IMR-90 (cell line): Measurements from ENCODE around the gene PPL. TPM values are rescaled to one million over a fixed set of nuclear protein-coding genes. Genes with fewer than 3 reads are reported as not detected.

Experiments used
- ATAC-seq: fragments of 200-7000 bp; cut with Tn5 transposase; 2 replicates; pipeline ENCODE4 v1.9.1; 2020; ENCODE audit warnings: low read depth, mild to moderate bottlenecking, moderate library complexity
- BruUV-seq: library from RNA; stranded (reverse); fragments of 400-500 nt; replicated peaks from 2 replicates; lab custom pipeline; 2021; lab: Mats Ljungman, UMichigan
- CTCF ChIA-PET: fragments of 300-600 bp; formaldehyde crosslinking; extraction: SDS; loops from one replicate; lab custom pipeline; 2021; ENCODE audit warnings: antibody characterized with exemption; lab: Yijun Ruan, JAX
- POLR2A ChIA-PET: fragments of 300-600 bp; sonication (Branson Sonifier 250); formaldehyde crosslinking; loops from one replicate; lab custom pipeline; 2022; ENCODE audit warnings: antibody characterized with exemption; ENCODE audit not compliant: unreplicated experiment; lab: Charles Lee
- DNase-seq: peaks from one replicate; pipeline ENCODE4 v3.0.0; 2013
- H2AFZ ChIP-seq: replicated peaks from 2 replicates; pipeline ENCODE3; 2013; ENCODE audit warnings: low read length, mild to moderate bottlenecking; ENCODE audit not compliant: poor library complexity
- H2AK5ac ChIP-seq: 2 replicates; pipeline ENCODE4 v1.6.1; 2013; ENCODE audit warnings: low read depth, low read length, inconsistent platforms
- H2AK9ac ChIP-seq: replicated peaks from 2 replicates; pipeline ENCODE3; 2013; ENCODE audit warnings: mild to moderate bottlenecking, low read depth, low read length, moderate library complexity; ENCODE audit not compliant: poor library complexity
- H2BK120ac ChIP-seq: 2 replicates; pipeline ENCODE4 v1.6.1; 2013; ENCODE audit warnings: low read depth, low read length, inconsistent platforms
- H2BK15ac ChIP-seq: 3 replicates; pipeline ENCODE4 v1.6.1; 2013; ENCODE audit warnings: low read depth, low read length, inconsistent platforms
- H2BK20ac ChIP-seq: 2 replicates; pipeline ENCODE4 v1.6.1; 2013; ENCODE audit warnings: low read depth, mild to moderate bottlenecking, inconsistent platforms, low read length, moderate library complexity
- H2BK5ac ChIP-seq: 2 replicates; pipeline ENCODE4 v1.6.1; 2013; ENCODE audit warnings: mild to moderate bottlenecking, low read depth, low read length, inconsistent platforms; ENCODE audit not compliant: poor library complexity, severe bottlenecking
- H3K14ac ChIP-seq: replicated peaks from 2 replicates; pipeline ENCODE4 v1.6.1; 2013; ENCODE audit warnings: low read depth, low read length, inconsistent platforms
- H3K18ac ChIP-seq: 2 replicates; pipeline ENCODE4 v1.6.1; 2013; ENCODE audit warnings: low read depth, low read length, control low read depth
- H3K23ac ChIP-seq: 2 replicates; pipeline ENCODE4 v1.6.1; 2013; ENCODE audit warnings: low read depth, low read length, inconsistent platforms
- H3K27ac ChIP-seq: 2 replicates; pipeline ENCODE4 v1.5.1; 2013; ENCODE audit warnings: mild to moderate bottlenecking, control low read depth, low read length; ENCODE audit not compliant: insufficient read depth
- H3K27me3 ChIP-seq: 2 replicates; pipeline ENCODE4 v1.6.1; 2013; ENCODE audit warnings: low read length; ENCODE audit not compliant: control insufficient read depth, insufficient read depth
- H3K36me3 ChIP-seq: 2 replicates; pipeline ENCODE4 v1.6.1; 2013; ENCODE audit warnings: low read length, mixed read lengths; ENCODE audit not compliant: control insufficient read depth, insufficient read depth
- H3K4ac ChIP-seq: 2 replicates; pipeline ENCODE4 v1.6.1; 2013; ENCODE audit warnings: low read depth, low read length, inconsistent platforms
- H3K4me1 ChIP-seq: 2 replicates; pipeline ENCODE4 v1.6.1; 2013; ENCODE audit warnings: low read length, mixed read lengths; ENCODE audit not compliant: control insufficient read depth, insufficient read depth
- H3K4me2 ChIP-seq: 2 replicates; pipeline ENCODE4 v1.6.1; 2013; ENCODE audit warnings: low read depth, mild to moderate bottlenecking, control low read depth, low read length, moderate library complexity
- H3K4me3 ChIP-seq: 2 replicates; pipeline ENCODE4 v1.5.1; 2013; ENCODE audit warnings: low read depth, mild to moderate bottlenecking, control low read depth, low read length, moderate library complexity; ENCODE audit not compliant: insufficient read depth
- H3K56ac ChIP-seq: 2 replicates; pipeline ENCODE4 v1.6.1; 2013; ENCODE audit warnings: low read length, inconsistent platforms; ENCODE audit not compliant: insufficient read depth; ENCODE audit errors: extremely low read depth
- H3K79me1 ChIP-seq, 2 experiments: 2 replicates each; pipeline ENCODE4 v1.6.1; 2013; ENCODE audit warnings: low read length in 2 of 2, inconsistent platforms in 1 of 2, low read depth in 1 of 2
- H3K9ac ChIP-seq: 2 replicates; pipeline ENCODE4 v1.6.1; 2013; ENCODE audit warnings: low read depth, low read length, control low read depth
- H3K9me1 ChIP-seq: 2 replicates; pipeline ENCODE4 v1.6.1; 2013; ENCODE audit warnings: low read length, inconsistent platforms; ENCODE audit not compliant: insufficient read depth
- H3K9me3 ChIP-seq: 2 replicates; pipeline ENCODE4 v1.6.1; 2013; ENCODE audit warnings: low read length; ENCODE audit not compliant: control insufficient read depth, insufficient read depth
- H4K20me1 ChIP-seq: 2 replicates; pipeline ENCODE4 v1.6.1; 2013; ENCODE audit warnings: low read length, inconsistent platforms; ENCODE audit not compliant: insufficient read depth
- H4K5ac ChIP-seq: 2 replicates; pipeline ENCODE4 v1.6.1; 2013; ENCODE audit warnings: mild to moderate bottlenecking, low read depth, low read length, control low read depth
- H4K8ac ChIP-seq, 2 experiments: 2 replicates each; pipeline ENCODE4 v1.6.1; 2013; ENCODE audit warnings: low read depth in 2 of 2, low read length in 2 of 2, control low read depth in 1 of 2, inconsistent platforms in 1 of 2
- H4K91ac ChIP-seq: 2 replicates; pipeline ENCODE4 v1.6.1; 2013; ENCODE audit warnings: low read depth, low read length, inconsistent platforms; ENCODE audit not compliant: insufficient read depth
- MAZ ChIP-seq: IDR thresholded peaks from 2 replicates; pipeline ENCODE4 v1.6.1; 2012; ENCODE audit warnings: low read depth, mild to moderate bottlenecking, low read length, improper control_type of control experiment, moderate library complexity, borderline replicate concordance
- WGBS, 2 experiments: methylation state at CpG; one replicate each; pipeline versions ENCODE4 v1.1.5 to v1.1.7; 2013; ENCODE audit warnings: missing lambda C conversion rate in 2 of 2; ENCODE audit not compliant: insufficient read length in 1 of 2; ENCODE audit errors: extremely low coverage in 2 of 2; 5-methylcytosine and 5-hydroxymethylcytosine counted together
- dilution Hi-C: fragments of 300-500 bp; cut with HindIII; formaldehyde crosslinking; loops from one replicate; pipeline ENCODE4 v1.14.3; 2018; ENCODE audit warnings: low sequenced_read_pairs; ENCODE audit not compliant: unreplicated experiment
- in situ Hi-C: fragments of 300-500 bp; cut with MboI; formaldehyde crosslinking; loops from 3 replicates; pipeline ENCODE4 v1.14.3; 2019; ENCODE audit warnings: low sequenced_read_pairs, inconsistent platforms, mixed read lengths
- intact Hi-C: fragments of 100-400 bp; cut with micrococcal nuclease; formaldehyde crosslinking; loops from 2 replicates; pipeline ENCODE4 v1.10.0; 2022
- polyA plus RNA-seq, 3 experiments: library from polyadenylated mRNA; depleted of rRNA; stranded (reverse); fragments of >200 nt; gene quantifications; 2 replicates each; pipeline ENCODE4 v1.2.3, GENCODE V29; 2012; ENCODE audit warnings: low replicate concordance in 1 of 3
- total RNA-seq: library from RNA; depleted of rRNA; stranded (reverse); fragments of >200 nt; gene quantifications from 2 replicates; pipeline ENCODE4 v1.2.3, GENCODE V29; 2012

The PPL gene
- total and polyA plus RNA-seq, 2 of the 4 experiments (the other 2 are of a cell fraction): 0.34 to 0.36 TPM

DNA sequence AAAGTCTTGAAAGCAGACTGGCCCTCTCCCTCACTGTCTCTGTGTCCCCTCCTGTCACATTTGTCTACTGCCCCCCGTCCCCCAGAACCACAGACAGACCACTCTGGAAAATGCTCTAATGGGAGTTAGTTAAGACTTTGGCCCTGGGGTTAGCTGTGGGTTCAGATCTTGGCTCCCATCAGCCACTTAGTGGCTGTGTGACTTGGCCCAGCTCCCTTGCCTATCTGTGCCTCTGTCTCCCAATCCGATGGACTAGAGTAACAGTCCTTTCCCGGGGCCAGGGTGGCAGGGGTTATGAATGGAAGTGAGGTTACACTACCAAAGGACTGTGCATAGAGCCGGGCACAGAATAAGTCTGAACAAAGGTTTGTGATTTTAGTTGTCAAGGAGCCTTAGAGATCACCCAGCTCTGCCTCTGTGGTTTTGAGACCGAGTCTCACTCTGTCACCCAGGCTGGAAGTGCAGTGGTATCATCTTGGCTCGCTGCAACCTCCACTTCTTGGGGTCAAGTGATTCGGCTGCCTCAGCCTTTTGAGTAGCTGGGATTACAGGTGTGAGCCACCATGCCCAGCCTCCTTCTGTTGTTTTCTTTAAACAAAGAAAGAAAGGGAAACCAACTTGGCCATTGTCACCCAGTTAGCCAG lies 23.7 kb downstream of the PPL start:
- H3K9ac ChIP-seq: no peak overlapping the region
- no peak overlapping the region for H2BK5ac ChIP-seq
- POLR2A ChIA-PET: no interaction called here
- H3K4me1 ChIP-seq: peaks cover 12% of the 10 kb centered on the region
- no peak overlapping the region for H4K5ac ChIP-seq
- in situ Hi-C loops: no loop called here
- no peaks in the 10 kb centered on the region for H3K9me1 ChIP-seq
- no peak overlapping the region for H3K4me3 ChIP-seq
- no peaks in the 10 kb centered on the region for H3K36me3 ChIP-seq
- no peak overlapping the region for H3K14ac ChIP-seq
- no TSS peak for BruUV-seq
- H2BK15ac ChIP-seq: no peak overlapping the region
- 0 out of 2 replicates have a peak, but pooled peaks cover 4% of the 10 kb centered on the region for H4K20me1 ChIP-seq
- H4K8ac ChIP-seq: no peak overlapping the region
- no peak overlapping the region for H3K23ac ChIP-seq
- H3K27me3 ChIP-seq: peaks cover 5% of the 10 kb centered on the region; the same call in 1 of the 2 replicates
- intact Hi-C loops: no loop called here
- no peaks in the 10 kb centered on the region for H3K9me3 ChIP-seq
- no peak overlapping the region for H2BK120ac ChIP-seq
- peak overlapping the region; percentile 67 for H2AK9ac ChIP-seq
- WGBS, 2 experiments: no CpG with 5 or more reads among the region's 7 CpGs
- no peak overlapping the region for H3K4me2 ChIP-seq
- H2AFZ ChIP-seq: no peak overlapping the region
- ATAC-seq (no peak), DNase-seq (no peak)
- TF ChIP-seq MAZ: no peak
- no peak overlapping the region for H3K18ac ChIP-seq
- CTCF ChIA-PET: no interaction called here
- H2BK20ac ChIP-seq: no peak overlapping the region
- H3K27ac ChIP-seq: no peak overlapping the region
- 0 out of 2 replicates have a peak overlapping the region, but pooled peaks have one; percentile 2 for H3K4ac ChIP-seq
- H3K79me1 ChIP-seq: no peaks in the 10 kb centered on the region
- dilution Hi-C loops: no loop called here
- no peak overlapping the region for H4K91ac ChIP-seq
- no peak overlapping the region for H2AK5ac ChIP-seq
- no peak overlapping the region for H3K56ac ChIP-seq
